Lung microvascular endothelial cell (primary cell): Measurements from ENCODE around the gene TMC4. TPM values are rescaled to one million over a fixed set of nuclear protein-coding genes. Genes with fewer than 3 reads are reported as not detected.

Experiments
- DNase-seq, 2 donors: peaks; one replicate each; pipeline versions ENCODE4 v3.0.0 to v3.0.0-alpha.2; 2010; ENCODE audit warnings: low read depth in 2 of 2
- total RNA-seq: library from RNA; depleted of rRNA; stranded (reverse); fragments of >200 nt; gene quantifications from 2 replicates; pipeline ENCODE4 v1.2.1, GENCODE V29; 2014

TMC4 gene
- total RNA-seq, 1 donor from 2014 or later, result not detected

DNA sequence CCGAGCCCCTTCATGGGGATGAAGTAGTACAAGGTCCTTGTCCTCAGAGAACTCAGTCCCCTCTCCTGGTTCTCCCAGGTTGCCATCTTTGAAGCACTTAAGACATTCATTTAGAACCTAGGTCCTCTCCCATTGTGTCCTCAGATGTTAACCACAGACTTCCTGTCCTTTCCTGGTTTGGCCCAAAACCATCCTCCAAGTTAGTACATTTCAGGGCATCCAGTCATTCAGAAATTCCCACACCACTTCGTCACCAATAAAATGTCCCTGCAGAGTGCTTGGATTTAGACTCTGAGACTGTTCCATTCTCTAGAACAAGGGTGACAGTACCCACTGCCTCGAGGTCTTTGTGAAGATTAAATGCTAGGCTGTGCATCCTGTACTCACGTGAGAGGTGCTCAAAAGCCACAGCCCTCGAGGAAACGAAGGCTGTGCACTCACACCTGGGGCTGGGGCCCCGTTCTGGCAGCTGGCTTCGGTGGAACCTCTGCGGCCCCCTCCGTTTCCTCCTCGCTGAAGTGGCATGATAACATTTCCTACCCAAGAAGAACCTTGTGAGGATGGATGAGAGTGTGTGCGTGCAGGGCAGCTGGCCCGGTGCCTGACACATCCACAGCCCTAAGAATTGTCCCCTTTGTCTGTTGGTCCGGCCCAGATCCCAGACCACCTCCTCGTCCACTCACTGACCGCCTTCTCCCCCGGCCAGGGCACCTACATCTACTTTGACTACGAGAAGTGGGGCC lies 18.2 kb downstream of the TMC4 start:
- DNase-seq, result peak in 1 of 2 donors; percentile 54

DNA sequence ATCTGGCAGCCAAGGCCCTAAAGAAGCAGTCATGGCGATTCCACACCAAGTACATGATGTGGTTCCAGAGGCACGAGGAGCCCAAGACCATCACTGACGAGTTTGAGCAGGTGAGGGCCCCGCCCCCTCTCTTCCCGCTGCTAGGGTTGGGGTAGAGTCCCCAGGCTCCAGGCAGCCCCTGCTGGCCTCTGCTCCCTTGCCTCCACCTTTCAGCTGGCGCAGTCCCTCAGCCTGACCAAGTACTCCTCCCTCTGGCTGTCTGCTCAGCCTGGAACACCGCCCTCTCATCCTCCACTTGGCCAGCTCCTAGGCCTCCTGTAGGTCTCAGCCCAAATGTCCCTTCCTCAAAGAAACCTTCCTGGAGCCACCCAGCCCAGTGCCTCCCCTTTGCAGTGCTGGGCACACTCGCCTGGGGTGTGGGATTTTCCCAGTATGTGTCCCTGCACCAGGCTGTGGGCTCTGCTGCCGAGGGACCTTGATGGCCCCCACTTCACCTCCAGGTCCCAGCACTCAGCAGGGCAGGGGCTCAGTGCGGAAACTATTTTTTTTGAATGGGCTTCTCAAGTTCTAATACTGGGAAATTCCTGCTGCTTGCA lies 19.1 kb downstream of the TMC4 start:
- DNase-seq, result no peak

DNA sequence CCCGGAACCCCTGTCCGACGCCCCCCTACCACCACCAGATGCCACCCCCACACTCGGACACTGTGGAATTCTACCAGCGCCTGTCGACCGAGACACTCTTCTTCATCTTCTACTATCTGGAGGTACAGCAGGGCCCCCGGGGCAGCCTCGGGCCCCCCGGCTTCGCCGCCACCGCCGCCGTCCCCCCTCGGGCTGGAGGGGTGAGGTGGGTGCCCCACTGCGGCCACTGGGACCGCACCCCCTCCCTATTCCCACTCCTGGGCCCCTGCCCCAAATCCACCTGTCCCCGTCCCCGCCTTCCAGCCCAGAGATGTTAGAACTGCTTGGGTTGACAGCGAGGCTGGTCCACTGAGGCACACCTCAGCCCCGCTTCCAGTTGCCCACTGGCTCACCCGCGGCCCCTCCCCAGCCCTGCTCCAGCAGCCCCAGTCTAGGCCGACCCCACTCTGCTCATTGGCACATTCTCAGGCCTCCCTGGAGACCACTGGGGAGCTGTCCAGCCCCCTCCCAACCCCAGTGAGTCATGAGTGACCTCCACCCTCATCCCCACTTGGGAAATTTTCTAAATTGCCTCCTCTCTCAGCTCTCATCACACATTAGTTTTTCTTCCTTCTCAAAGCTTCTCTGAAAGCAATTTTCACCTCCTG lies 20.0 kb downstream of the TMC4 start:
- DNase-seq, result no peak

DNA sequence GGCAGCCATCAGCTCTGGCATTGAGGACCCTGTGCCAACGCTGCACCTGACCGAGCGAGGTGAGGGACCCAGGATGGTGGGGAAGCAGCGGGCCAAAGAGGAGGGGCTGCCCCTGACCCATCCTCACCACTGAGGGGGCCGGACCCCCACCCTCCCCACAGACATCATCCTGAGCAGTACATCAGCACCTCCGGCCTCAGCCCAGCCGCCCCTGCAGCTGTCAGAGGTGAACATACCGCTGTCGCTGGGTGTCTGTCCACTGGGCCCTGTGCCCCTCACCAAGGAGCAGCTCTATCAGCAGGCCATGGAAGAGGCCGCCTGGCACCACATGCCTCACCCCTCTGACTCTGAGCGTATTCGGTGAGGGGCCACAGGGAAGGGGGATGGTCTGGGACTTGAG lies 20.7 kb downstream of the TMC4 start:
- no peak for DNase-seq

GRCh38 chr19:54151362-54152035 lies 21.5 kb downstream of the TMC4 start:
- DNase-seq, result no peak

GRCh38 chr19:54149021-54149812 lies 23.7 kb downstream of the TMC4 start:
- DNase-seq, result peak in 1 of 2 donors; percentile 87

GRCh38 chr19:54148158-54148557 lies 24.8 kb downstream of the TMC4 start:
- DNase-seq, result no peak

GRCh38 chr19:54147676-54148075 lies 25.3 kb downstream of the TMC4 start:
- no peak for DNase-seq

DNA sequence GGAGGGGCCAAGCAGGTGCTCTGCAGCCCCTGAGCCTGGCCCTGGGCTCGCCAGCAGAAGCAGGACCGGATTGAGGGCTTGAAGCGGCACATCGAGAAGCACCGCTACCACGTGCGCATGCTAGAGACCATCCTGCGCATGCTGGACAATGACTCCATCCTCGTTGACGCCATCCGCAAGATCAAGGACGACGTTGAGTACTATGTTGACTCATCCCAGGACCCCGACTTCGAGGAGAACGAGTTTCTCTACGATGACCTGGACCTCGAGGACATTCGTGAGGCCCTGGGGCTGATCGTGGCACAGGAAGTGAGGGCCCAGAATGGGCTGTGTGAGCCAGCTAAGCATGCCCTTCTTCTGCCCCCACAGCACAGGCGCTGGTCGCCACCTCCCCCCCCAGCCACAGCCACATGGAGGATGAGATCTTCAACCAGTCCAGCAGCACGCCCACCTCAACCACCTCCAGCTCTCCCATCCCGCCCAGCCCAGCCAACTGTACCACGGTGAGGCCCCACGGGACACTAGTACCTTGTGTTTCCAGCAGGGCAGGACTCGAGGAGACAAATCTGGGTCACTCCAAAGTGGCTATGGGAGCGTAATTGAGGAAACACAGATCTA lies 27.3 kb downstream of the TMC4 start:
- DNase-seq, result no peak

DNA sequence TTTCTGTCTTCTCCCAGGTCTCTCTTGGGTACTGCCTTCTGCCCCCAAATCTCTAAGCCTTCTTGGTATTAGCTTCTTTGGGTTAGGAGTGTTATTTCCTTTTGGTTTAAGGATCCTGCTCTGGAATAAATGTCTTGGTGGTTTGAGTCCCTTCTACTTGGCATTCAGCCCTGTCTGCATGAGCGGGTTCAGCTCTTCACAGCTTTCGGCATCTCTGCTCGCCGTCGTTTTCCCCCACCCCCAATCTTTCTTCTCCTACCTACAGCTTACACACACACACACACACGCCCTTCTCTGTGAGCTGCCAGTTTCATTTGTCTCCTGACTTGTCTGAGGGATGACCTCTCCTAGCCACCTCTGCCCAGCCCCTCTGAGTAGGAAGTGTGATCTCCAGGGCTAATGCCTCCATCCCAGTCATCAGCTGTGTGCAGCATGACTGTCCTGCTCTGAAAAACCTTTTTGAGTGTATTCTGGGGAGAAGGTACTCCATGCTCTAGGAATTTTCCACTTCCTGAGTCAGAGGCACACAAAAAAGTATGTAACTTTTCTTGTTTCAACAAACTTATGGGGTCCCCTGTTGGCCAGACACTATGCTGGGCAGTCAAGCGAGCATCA lies 30.7 kb downstream of the TMC4 start:
- DNase-seq, result no peak

- DNase-seq, result no peak
These were observed 31.6 kb downstream of the TMC4 start for GRCh38 chr19:54141356-54141755.

- DNase-seq, result no peak
These were observed 34.3 kb downstream of the TMC4 start for GRCh38 chr19:54138489-54139256.

DNA sequence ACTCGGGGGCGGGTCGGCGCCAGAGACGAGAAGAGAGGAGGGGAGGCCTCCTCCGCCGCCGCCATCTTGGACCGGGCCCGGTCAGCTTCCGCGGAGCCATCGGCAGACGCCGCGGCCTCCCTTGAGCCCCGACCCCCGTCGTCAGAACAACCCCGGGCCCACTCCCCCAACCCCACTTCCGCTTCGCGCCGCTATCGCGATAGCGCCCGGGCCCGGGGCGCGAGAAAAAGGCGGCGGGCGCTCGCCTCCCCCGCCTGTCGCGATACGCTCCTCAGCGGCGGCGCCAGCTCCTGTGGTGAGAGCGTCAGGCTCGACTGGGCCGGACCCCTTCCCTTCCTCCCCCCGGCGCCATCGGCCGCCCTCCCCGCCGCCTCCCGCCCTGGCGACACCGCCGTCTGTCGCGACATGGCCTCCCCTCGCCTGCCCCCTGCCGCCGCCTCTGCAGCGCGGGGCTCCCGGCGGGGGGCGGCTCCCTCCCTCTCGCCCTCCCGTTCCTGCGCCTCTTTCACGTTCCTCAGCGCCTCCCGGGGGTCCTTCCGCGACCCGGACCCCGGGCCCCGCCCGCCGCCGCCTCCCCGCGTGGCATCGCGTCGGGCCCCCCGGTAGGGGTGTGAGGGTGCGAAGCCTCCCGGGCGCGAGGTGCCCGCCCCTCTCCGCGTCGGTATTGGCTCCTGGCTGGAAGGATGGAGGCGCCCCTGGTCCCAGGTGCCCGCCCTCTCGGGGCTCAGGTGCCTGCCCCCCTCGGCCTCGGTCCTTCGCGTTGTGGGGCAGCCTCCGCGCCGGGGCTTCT lies 35.1 kb downstream of the TMC4 start, which contains the start of gene CNOT3:
TSS of gene CNOT3 (plus strand) at position 64 of the 790 bp plus-strand sequence. CDS start 5,217 bp downstream, outside the sequence.
- peak; percentile 20 to 25 for DNase-seq

DNA sequence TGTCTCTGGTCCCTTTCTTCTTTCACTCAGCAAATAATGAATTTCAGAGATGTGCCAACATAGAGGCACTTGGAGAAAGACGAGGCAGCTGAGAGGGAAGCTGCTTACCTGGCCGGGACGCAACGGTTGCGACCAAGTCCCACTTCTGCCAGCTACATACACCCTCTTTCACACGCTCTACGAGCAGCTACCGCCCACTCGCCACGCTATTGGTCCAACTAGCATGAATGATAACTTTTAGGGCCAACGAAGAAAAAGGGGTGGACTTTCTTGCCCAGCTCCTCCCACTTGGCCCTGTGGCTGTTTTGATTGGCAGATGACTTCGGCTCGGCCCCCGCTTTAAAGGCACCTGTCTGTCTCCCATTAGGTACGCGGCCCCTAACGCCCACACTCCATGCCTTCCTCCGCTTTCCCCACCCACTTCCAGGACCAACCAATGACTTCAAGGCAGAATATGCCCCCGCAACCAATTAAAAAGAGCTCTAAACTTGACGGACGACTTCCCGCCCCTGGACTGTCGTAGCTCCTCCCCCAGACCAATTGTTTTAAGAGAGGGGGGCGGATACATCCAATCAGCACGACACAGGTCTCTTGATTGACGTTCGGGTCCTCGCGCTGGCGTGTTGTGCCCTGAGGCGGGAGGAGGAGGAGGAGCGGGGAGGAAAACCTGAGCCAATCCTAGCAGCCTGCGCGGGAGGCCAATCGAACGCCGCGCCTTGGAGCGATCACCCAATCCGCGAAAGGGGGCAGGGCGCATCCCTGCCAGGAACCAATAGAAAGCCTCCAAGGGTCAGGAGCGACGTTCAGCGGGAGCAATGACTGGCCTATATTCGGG lies 35.9 kb downstream of the TMC4 start:
- peak; percentile 100 for DNase-seq

GRCh38 chr19:54136086-54136863 lies 36.7 kb downstream of the TMC4 start:
- DNase-seq, result no peak

- no peak for DNase-seq
These were observed 38.9 kb downstream of the TMC4 start for GRCh38 chr19:54133957-54134590.
